ENCODE data around the gene CCL15.

Gene CCL15

GRCh38 chr17:35949401-35949800, 52.0 kb downstream of the CCL15 start:
- Histone ChIP-seq H3K4me1 (ENCODE audit: control insufficient read depth, low read length) (no peaks in the 10 kb centered on the region), H3K79me2 (ENCODE audit: control insufficient read depth, low read length) (no peaks in the 10 kb centered on the region), H3K27me3 (ENCODE audit: control insufficient read depth, low read length) (peaks cover 5% of the 10 kb centered on the region; the same call in 1 of the 2 replicates), H3K27ac (ENCODE audit: low read depth, low read length) (no peak overlapping the region), H3K9me2 (replicated peaks; ENCODE audit: control insufficient read depth, low read length) (no peaks in the 10 kb centered on the region), H3K36me3 (ENCODE audit: control insufficient read depth, low read length) (no peaks in the 10 kb centered on the region), H3K9me3 (ENCODE audit: control insufficient read depth, insufficient read depth, low read length) (no peaks in the 10 kb centered on the region), H3K4me2 (ENCODE audit: low read length) (no peak overlapping the region), H3F3A (ENCODE audit: control insufficient read depth, insufficient read depth) (no peaks in the 10 kb centered on the region), H3K4me3 (ENCODE audit: low read length) (no peak overlapping the region), H4K20me1 (ENCODE audit: control insufficient read depth, insufficient read depth, low read depth, low read length) (no peaks in the 10 kb centered on the region)
- TF ChIP-seq CTCF (IDR thresholded peaks at IDR 0.05; ENCODE audit: low read depth, low read length, poor library complexity, severe bottlenecking): no peak
- TF ChIP-seq EZH2phosphoT487 (IDR thresholded peaks at IDR 0.05; ENCODE audit: borderline replicate concordance, low read length): no peak

DNA sequence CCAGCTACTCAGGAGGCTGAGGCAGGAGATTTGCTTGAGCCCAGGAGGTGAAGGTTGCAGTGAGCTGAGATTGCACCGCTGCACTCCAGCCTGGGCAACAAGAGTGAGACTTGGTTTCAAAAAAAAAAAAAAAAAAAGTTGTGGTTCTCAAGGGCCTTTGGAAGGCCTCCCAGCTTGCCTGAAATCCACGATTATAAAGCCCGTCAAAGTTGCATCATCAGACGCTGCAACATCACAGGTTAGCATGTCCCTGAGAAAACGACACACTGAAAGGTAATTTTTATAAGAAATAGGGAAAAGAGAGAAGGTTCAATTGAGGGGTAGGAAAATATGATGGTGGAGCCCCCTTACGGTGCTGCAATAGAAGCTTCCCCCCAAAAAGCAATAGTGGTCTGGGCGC, 53.3 kb downstream of the CCL15 start:
- no peak for TF ChIP-seq EZH2phosphoT487 (IDR thresholded peaks at IDR 0.05; ENCODE audit: borderline replicate concordance, low read length)
- TF ChIP-seq CTCF (IDR thresholded peaks at IDR 0.05; ENCODE audit: low read depth, low read length, poor library complexity, severe bottlenecking): no peak

More for the DNA sequence above, 53.3 kb downstream of the CCL15 start:
- H3K4me3 ChIP-seq (ENCODE audit: low read length): no peak overlapping the region
- no peaks in the 10 kb centered on the region for H3K79me2 ChIP-seq (ENCODE audit: control insufficient read depth, low read length)
- no peaks in the 10 kb centered on the region for H3K36me3 ChIP-seq (ENCODE audit: control insufficient read depth, low read length)
- H3F3A ChIP-seq (ENCODE audit: control insufficient read depth, insufficient read depth): no peaks in the 10 kb centered on the region
- no peak overlapping the region for H3K27ac ChIP-seq (ENCODE audit: low read depth, low read length)
- H3K4me1 ChIP-seq (ENCODE audit: control insufficient read depth, low read length): no peaks in the 10 kb centered on the region
- no peak overlapping the region for H3K4me2 ChIP-seq (ENCODE audit: low read length)
- no peaks in the 10 kb centered on the region for H3K9me2 ChIP-seq (replicated peaks; ENCODE audit: control insufficient read depth, low read length)
- 0 out of 2 replicates have a peak, but pooled peaks cover 5% of the 10 kb centered on the region for H3K27me3 ChIP-seq (ENCODE audit: control insufficient read depth, low read length)
- no peaks in the 10 kb centered on the region for H3K9me3 ChIP-seq (ENCODE audit: control insufficient read depth, insufficient read depth, low read length)
- H4K20me1 ChIP-seq (ENCODE audit: control insufficient read depth, insufficient read depth, low read depth, low read length): no peaks in the 10 kb centered on the region

Measured in DOHH2 (cell line).